K562 (cell line): Measurements from ENCODE around the gene PCLAF. TPM values are rescaled to one million over a fixed set of nuclear protein-coding genes. Genes with fewer than 3 reads are reported as not detected.
A peak's percentile ranks its signal among the peaks of the same experiment; 100 is the strongest.

Experiments used
- KDM5B ChIP-seq: fragments of 200-600 bp; sonication (generic); IDR thresholded peaks from 2 replicates; pipeline ENCODE4 v1.6.1; 2012; ENCODE audit warnings: low read depth, mild to moderate bottlenecking, moderate library complexity, low read length, control low read depth, inconsistent platforms; ENCODE audit not compliant: insufficient replicate concordance
- NELFE ChIP-seq: IDR thresholded peaks from 2 replicates; pipeline ENCODE4 v1.6.1; 2011; ENCODE audit warnings: mild to moderate bottlenecking; ENCODE audit not compliant: insufficient read depth, insufficient read length
- RAD21 ChIP-seq, 2 experiments: fragments of 250-450 bp in 1 of 2; fragments of 450-650 bp in 1 of 2; sonication (Bioruptor Pico) in 1 of 2; formaldehyde crosslinking in 1 of 2; IDR thresholded peaks in 1 of 2; conservative IDR thresholded peaks in 1 of 2; 2 replicates each; pipeline versions ENCODE4 v1.4.0 to v1.8.0; 2020 to 2022; ENCODE audit warnings: mild to moderate bottlenecking in 2 of 2, moderate library complexity in 1 of 2
- RB1 ChIP-seq: fragments of 450-650 bp; IDR thresholded peaks from 2 replicates; pipeline ENCODE4 v1.6.1; 2017; ENCODE audit warnings: low read depth, mild to moderate bottlenecking
- ZNF764 ChIP-seq: fragments of 250-450 bp; sonication (Bioruptor Pico); IDR thresholded peaks from 2 replicates; pipeline ENCODE4 v1.4.0; 2020; ENCODE audit warnings: low read depth, mild to moderate bottlenecking, moderate library complexity
- polyA plus RNA-seq, 8 experiments: library from polyadenylated mRNA; depleted of rRNA in 4 of 8; stranded (reverse) in 5 of 8; unstranded in 3 of 8; fragments of >200 nt; fragmentation: Nextera tagmentation in 2 of 8; fragmentation: Illumina TruSeq in 1 of 8; extraction: Ambion mirVana in 2 of 8; extraction: Trizol in 1 of 8; gene quantifications; 2 replicates each; pipeline versions ENCODE4 v1.2.1 to v1.2.3, GENCODE V29; 2011 to 2014; ENCODE audit warnings: inconsistent platforms in 1 of 8, missing spikeins in 1 of 8
- total RNA-seq, 7 experiments: library from RNA; depleted of rRNA in 6 of 7; stranded (reverse); fragments of >200 nt in 6 of 7; fragmentation: Illumina TruSeq in 2 of 7; extraction: Trizol in 2 of 7; gene quantifications; 2 replicates each; pipeline versions ENCODE4 v1.2.1 to v1.2.3, GENCODE V29; 2011 to 2021; ENCODE audit warnings: low replicate concordance in 1 of 7
- TF ChIP-seq, protein P1 (sequence below): sonication (generic); formaldehyde crosslinking; IDR thresholded peaks from 2 replicates; pipeline ENCODE4 v1.9.0; 2022; ENCODE audit warnings: mild to moderate bottlenecking, missing genetic modification reagents
- TF ChIP-seq, protein P2 (sequence below), 2 experiments: fragments of 450-650 bp; IDR thresholded peaks; 2 replicates each; pipeline ENCODE4 v1.6.1; 2016
- TF ChIP-seq, protein P3 (sequence below): fragments of 450-650 bp; IDR thresholded peaks from 2 replicates; pipeline ENCODE4 v1.6.1; 2016
- TF ChIP-seq, protein P4 (sequence below): fragments of 450-650 bp; IDR thresholded peaks from one replicate; pipeline ENCODE4 v1.6.1; 2018; ENCODE audit warnings: mild to moderate bottlenecking, moderate library complexity; ENCODE audit not compliant: partially characterized antibody
- TF ChIP-seq, protein P5 (sequence below): sonication (generic); formaldehyde crosslinking; IDR thresholded peaks from 2 replicates; pipeline ENCODE4 v1.8.0; 2022; ENCODE audit warnings: mild to moderate bottlenecking, low read depth, missing genetic modification reagents
- TF ChIP-seq, protein P6 (sequence below), 2 experiments: fragments of 450-650 bp; IDR thresholded peaks; 2 replicates each; pipeline ENCODE4 v1.6.1; 2016; ENCODE audit warnings: mild to moderate bottlenecking in 2 of 2, borderline replicate concordance in 1 of 2, low read depth in 1 of 2, moderate library complexity in 1 of 2

The PCLAF gene
- total and polyA plus RNA-seq, 9 of the 15 experiments (the other 6 are each of a cell fraction or from before 2014, with no cell fraction given): 112 to 881 (median 360) TPM

DNA sequence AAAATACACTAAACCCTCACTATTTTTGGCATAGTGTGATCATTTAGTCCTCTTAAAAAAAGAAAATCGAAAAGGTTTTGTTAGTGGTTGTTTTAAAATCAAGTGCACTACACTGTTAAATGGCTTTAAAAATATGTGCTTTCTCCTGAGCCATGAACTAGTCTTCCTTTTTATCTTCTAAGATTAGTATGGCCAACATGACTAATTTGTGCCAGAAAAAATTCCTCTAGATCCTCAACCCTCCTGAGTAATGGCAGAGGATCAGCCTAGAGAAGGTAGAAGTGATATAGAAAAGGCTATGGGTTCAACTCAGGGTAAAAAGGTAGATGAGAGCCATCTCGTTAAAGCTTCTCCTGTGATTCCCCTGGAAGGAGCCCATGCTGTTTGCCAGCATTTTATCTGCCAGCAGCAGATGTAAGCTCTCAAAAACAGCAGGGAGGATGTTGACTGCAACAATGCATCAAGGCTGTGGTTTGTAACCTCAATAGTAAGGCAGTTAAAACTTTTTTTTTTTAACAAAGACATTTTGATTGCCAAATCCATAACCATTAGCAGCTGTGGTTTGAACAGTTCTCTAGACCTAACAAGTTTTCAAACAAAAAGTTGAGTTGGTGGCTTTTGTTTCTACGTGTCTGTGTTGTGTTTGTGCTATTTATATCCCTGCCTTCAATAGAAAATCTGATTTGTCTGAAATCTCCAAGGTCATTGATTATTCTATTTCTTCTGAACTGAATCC is 48.9 kb upstream of the PCLAF start (continued):
- TF ChIP-seq, protein P1, sequence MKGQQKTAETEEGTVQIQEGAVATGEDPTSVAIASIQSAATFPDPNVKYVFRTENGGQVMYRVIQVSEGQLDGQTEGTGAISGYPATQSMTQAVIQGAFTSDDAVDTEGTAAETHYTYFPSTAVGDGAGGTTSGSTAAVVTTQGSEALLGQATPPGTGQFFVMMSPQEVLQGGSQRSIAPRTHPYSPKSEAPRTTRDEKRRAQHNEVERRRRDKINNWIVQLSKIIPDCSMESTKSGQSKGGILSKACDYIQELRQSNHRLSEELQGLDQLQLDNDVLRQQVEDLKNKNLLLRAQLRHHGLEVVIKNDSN (CRISPR knock-in tag): no peak
- TF ChIP-seq, protein P2, sequence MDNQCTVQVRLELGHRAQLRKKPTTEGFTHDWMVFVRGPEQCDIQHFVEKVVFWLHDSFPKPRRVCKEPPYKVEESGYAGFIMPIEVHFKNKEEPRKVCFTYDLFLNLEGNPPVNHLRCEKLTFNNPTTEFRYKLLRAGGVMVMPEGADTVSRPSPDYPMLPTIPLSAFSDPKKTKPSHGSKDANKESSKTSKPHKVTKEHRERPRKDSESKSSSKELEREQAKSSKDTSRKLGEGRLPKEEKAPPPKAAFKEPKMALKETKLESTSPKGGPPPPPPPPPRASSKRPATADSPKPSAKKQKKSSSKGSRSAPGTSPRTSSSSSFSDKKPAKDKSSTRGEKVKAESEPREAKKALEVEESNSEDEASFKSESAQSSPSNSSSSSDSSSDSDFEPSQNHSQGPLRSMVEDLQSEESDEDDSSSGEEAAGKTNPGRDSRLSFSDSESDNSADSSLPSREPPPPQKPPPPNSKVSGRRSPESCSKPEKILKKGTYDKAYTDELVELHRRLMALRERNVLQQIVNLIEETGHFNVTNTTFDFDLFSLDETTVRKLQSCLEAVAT (IDR thresholded peaks at IDR 0.05): peak in 1 of 2 experiments; percentile 67; a peak in 1 of 4 replicates
- TF ChIP-seq RAD21 (CRISPR knock-in tag; conservative IDR thresholded peaks at IDR 0.05 in 1 of 2, IDR thresholded peaks at IDR 0.05 in 1 of 2) (no peak), KDM5B (no peak), ZNF764 (CRISPR knock-in tag) (no peak), NELFE (no peak), RB1 (no peak)
- TF ChIP-seq, protein P3, sequence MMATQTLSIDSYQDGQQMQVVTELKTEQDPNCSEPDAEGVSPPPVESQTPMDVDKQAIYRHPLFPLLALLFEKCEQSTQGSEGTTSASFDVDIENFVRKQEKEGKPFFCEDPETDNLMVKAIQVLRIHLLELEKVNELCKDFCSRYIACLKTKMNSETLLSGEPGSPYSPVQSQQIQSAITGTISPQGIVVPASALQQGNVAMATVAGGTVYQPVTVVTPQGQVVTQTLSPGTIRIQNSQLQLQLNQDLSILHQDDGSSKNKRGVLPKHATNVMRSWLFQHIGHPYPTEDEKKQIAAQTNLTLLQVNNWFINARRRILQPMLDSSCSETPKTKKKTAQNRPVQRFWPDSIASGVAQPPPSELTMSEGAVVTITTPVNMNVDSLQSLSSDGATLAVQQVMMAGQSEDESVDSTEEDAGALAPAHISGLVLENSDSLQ: no peak
- TF ChIP-seq, protein P4, sequence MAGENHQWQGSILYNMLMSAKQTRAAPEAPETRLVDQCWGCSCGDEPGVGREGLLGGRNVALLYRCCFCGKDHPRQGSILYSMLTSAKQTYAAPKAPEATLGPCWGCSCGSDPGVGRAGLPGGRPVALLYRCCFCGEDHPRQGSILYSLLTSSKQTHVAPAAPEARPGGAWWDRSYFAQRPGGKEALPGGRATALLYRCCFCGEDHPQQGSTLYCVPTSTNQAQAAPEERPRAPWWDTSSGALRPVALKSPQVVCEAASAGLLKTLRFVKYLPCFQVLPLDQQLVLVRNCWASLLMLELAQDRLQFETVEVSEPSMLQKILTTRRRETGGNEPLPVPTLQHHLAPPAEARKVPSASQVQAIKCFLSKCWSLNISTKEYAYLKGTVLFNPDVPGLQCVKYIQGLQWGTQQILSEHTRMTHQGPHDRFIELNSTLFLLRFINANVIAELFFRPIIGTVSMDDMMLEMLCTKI: no peak
- TF ChIP-seq, protein P5, sequence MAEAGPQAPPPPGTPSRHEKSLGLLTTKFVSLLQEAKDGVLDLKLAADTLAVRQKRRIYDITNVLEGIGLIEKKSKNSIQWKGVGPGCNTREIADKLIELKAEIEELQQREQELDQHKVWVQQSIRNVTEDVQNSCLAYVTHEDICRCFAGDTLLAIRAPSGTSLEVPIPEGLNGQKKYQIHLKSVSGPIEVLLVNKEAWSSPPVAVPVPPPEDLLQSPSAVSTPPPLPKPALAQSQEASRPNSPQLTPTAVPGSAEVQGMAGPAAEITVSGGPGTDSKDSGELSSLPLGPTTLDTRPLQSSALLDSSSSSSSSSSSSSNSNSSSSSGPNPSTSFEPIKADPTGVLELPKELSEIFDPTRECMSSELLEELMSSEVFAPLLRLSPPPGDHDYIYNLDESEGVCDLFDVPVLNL (CRISPR knock-in tag): no peak
- TF ChIP-seq, protein P6, sequence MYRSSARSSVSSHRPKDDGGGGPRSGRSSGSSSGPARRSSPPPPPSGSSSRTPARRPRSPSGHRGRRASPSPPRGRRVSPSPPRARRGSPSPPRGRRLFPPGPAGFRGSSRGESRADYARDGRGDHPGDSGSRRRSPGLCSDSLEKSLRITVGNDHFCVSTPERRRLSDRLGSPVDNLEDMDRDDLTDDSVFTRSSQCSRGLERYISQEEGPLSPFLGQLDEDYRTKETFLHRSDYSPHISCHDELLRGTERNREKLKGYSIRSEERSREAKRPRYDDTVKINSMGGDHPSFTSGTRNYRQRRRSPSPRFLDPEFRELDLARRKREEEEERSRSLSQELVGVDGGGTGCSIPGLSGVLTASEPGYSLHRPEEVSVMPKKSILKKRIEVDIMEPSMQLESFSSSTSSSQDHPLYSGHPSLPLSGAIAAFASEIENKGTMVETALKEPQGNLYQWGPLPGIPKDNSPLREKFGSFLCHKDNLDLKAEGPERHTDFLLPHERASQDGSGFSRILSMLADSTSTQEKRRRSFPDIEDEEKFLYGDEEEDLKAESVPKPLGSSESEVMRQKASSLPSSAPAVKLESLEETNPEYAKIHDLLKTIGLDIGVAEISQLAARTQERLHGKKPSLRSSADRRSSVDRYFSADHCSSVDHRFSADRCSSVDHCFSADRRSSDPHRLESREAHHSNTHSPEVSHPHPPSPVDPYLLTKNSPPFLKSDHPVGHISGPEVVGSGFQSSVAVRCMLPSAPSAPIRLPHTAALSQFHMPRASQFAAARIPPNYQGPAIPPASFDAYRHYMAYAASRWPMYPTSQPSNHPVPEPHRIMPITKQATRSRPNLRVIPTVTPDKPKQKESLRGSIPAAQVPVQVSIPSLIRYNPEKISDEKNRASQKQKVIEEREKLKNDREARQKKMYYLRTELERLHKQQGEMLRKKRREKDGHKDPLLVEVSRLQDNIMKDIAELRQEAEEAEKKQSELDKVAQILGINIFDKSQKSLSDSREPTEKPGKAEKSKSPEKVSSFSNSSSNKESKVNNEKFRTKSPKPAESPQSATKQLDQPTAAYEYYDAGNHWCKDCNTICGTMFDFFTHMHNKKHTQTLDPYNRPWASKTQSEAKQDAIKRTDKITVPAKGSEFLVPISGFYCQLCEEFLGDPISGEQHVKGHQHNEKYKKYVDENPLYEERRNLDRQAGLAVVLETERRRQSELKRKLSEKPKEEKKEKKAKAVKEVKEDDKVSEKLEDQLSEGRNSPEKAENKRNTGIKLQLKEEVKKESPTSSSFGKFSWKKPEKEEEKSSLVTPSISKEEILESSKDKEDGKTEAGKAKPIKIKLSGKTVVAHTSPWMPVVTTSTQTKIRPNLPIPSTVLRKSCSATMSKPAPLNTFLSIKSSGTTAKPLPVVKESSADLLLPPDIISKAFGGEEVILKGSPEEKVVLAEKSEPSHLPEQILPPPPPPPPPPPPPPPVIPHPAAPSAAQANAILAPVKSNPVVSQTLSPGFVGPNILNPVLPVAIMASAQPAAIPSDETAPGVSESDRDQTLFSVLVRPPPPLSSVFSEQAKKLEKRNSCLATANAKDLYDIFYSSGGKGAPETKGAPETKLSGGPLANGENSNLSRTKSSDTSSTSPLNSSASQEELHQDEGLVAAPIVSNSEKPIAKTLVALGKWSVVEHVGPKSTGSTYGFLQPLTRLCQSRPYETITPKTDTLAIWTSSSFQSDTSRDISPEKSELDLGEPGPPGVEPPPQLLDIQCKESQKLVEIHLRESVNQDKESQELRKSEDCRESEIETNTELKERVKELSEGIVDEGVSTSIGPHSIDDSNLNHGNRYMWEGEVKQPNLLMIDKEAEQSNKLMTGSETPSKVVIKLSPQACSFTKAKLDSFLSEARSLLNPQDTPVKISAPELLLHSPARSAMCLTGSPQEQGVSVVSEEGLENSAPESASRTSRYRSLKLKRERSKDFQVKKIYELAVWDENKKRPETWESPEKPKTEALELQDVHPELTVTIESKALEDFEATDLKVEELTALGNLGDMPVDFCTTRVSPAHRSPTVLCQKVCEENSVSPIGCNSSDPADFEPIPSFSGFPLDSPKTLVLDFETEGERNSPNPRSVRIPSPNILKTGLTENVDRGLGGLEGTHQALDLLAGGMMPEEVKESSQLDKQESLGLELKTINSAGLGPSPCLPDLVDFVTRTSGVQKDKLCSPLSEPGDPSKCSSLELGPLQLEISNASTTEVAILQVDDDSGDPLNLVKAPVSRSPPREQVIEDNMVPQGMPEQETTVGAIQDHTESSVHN (IDR thresholded peaks at IDR 0.05; ENCODE audit: borderline replicate concordance in 1 of 2, low read depth in 1 of 2): no peak
